ENCODE data around the gene DENND1A.

DNA sequence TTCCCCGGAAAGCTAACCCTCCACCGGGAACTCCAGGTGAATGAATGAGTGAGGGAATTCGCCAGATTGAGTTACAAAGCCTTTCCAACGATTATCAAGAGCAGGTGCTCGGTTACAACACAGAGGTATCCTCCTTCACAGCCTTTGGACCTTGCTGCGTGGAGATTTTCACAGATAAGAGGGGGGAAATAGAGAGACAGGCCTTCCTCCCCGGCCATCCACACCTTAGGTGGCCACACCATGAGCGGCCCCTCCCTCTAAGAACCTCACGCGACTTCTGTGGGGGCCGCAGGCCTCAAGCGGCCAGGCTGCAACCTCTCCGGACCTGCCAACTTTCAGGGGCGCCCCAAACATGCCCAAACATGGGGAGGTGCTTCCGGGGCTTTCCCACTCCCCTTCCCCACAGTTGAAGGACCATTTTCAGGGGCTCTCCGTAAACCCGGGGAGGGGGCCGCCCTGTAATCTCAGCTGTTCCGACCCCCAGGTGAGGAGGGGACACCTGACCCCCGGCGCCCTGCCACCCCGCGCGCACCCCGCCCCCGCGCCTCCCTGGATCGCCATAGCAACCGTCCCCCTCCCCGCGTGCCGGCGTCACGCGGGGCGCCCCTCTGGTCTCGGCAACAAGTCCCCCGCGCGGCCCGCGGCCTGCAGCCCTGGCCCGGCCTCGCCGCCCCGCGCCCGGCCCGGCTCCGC lies 603 bp downstream of the DENND1A start:
- TF ChIP-seq ARNT (IDR thresholded peaks at IDR 0.05) (no peak), BHLHE40 (IDR thresholded peaks at IDR 0.05; ENCODE audit: borderline replicate concordance) (no peak), SP1 (IDR thresholded peaks at IDR 0.05) (no peak), FOXA1 (IDR thresholded peaks at IDR 0.05) (no peak), ELF4 (IDR thresholded peaks at IDR 0.05) (no peak), FOXM1 (IDR thresholded peaks at IDR 0.05; ENCODE audit: borderline replicate concordance) (no peak), FOXK2 (IDR thresholded peaks at IDR 0.05) (no peak), LEF1 (IDR thresholded peaks at IDR 0.05; ENCODE audit: borderline replicate concordance) (no peak), L3MBTL2 (conservative IDR thresholded peaks at IDR 0.05) (no peak), ZNF384 (IDR thresholded peaks at IDR 0.05) (no peak), SUZ12 (IDR thresholded peaks at IDR 0.05) (no peak), CTBP1 (IDR thresholded peaks at IDR 0.05; ENCODE audit: borderline replicate concordance) (no peak)

Data from HEK293T (cell line).